GM19372 (cell line): ENCODE results near the gene SIAE.

Source experiments
- ATAC-seq: cut with Tn5 transposase; IDR thresholded peaks from one replicate; pipeline ENCODE4 v1.9.1; 2021; ENCODE audit warnings: mild to moderate bottlenecking, low read depth, moderate library complexity; ENCODE audit not compliant: unreplicated experiment

Gene SIAE

GRCh38 chr11:124584681-124585372 is 88.7 kb downstream of the SIAE start:
- ATAC-seq, result no peak

- no peak for ATAC-seq
These were observed 89.8 kb downstream of the SIAE start for GRCh38 chr11:124583781-124584180.
